Adrenal gland (tissue), 5 donors: ENCODE data around the gene HOXA10.

Source experiments
- POLR2A ChIP-seq, 2 donors: fragments of 450-650 bp; IDR thresholded peaks; one replicate each; pipeline ENCODE4 v1.6.1; 2017; ENCODE audit warnings: antibody characterized with exemption in 2 of 2, mild to moderate bottlenecking in 2 of 2, moderate library complexity in 1 of 2
- TF ChIP-seq, protein P1 (sequence below), 6 experiments: fragments of 450-650 bp in 4 of 6; fragments of 200-600 bp in 2 of 6; sonication (generic) in 1 of 6; IDR thresholded peaks; 1 replicate in 5 of 6; 2 replicates in 1 of 6; pipeline versions ENCODE4 v1.5.1 to v1.8.0; 2016 to 2021; ENCODE audit warnings: antibody characterized with exemption in 6 of 6, mild to moderate bottlenecking in 2 of 6, moderate library complexity in 1 of 6
- donor health status: DM: no; HTN: no; CAD: no.

DNA sequence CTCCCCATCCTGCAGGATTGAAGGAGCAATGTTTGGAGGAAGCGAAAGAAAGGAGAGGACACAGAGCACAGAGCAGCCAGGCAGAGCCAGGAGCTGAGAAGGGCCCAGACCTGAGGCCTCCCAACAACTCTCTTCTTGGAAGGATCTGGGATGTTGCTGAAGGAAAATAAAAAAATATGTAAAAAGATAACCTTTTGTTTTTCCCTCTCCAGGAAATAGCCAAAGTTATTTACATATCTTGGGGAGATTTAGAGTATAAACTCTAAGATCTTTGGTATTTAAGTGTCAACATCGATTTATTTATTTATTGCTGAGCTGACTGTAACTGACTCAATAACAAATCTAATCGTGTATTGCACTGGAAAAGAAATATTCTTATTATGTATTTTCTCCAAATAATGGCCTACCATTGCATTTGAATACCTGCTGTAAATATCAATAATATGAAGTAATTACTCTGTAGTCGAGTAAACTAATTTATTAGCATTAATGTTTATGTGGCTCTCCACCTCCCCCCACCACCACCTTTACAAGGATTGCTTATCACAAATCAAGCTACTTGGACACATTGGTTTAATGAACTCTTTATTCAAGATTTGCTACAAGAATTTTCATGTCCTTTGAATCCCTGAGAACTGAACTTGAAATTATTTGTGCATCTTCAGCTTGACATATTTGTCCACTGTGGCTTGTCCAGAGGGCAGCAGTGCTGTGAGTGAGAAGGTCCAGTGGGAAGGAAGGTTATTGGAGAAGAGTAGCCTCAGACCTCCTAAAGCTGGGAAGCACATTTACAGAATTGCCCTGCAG, 12.8 kb upstream of the HOXA10 start:
- no peak for TF ChIP-seq POLR2A (IDR thresholded peaks at IDR 0.05)
- TF ChIP-seq, protein P1, sequence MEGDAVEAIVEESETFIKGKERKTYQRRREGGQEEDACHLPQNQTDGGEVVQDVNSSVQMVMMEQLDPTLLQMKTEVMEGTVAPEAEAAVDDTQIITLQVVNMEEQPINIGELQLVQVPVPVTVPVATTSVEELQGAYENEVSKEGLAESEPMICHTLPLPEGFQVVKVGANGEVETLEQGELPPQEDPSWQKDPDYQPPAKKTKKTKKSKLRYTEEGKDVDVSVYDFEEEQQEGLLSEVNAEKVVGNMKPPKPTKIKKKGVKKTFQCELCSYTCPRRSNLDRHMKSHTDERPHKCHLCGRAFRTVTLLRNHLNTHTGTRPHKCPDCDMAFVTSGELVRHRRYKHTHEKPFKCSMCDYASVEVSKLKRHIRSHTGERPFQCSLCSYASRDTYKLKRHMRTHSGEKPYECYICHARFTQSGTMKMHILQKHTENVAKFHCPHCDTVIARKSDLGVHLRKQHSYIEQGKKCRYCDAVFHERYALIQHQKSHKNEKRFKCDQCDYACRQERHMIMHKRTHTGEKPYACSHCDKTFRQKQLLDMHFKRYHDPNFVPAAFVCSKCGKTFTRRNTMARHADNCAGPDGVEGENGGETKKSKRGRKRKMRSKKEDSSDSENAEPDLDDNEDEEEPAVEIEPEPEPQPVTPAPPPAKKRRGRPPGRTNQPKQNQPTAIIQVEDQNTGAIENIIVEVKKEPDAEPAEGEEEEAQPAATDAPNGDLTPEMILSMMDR (IDR thresholded peaks at IDR 0.05): no peak
